Activated T-helper 1 cell treated with anti-CD3 and anti-CD28 coated beads, Interleukin-12 subunit alpha, Interleukin-12 subunit beta, Interleukin-2, Interleukin-4 antibody, amounts not matched to agents 30 ng/mL and 10 ng/mL and 1 ng/mL, durations not matched to agents 14 hours and 24 hours and 36 hours (primary cell): Measurements from ENCODE around the gene ANKS1B. TPM values are rescaled to one million over a fixed set of nuclear protein-coding genes. Genes with fewer than 3 reads are reported as not detected.

Experiments used
- DNase-seq: peaks from one replicate; pipeline ENCODE4 v3.0.0; 2021; ENCODE audit warnings: low spot score
- H3K27ac Mint-ChIP-seq: one replicate; pipeline ENCODE4 v1.8.0; 2021; ENCODE audit warnings: mild to moderate bottlenecking, mixed read lengths
- H3K27me3 Mint-ChIP-seq: one replicate; pipeline ENCODE4 v1.8.0; 2022; ENCODE audit warnings: mild to moderate bottlenecking, moderate library complexity, mixed read lengths; ENCODE audit not compliant: insufficient read depth
- H3K36me3 Mint-ChIP-seq: one replicate; pipeline ENCODE4 v1.8.0; 2021; ENCODE audit warnings: low read depth, mixed read lengths
- H3K4me1 Mint-ChIP-seq: one replicate; pipeline ENCODE4 v1.8.0; 2021; ENCODE audit warnings: low read depth, mixed read lengths
- H3K4me3 Mint-ChIP-seq: one replicate; pipeline ENCODE4 v1.8.0; 2021; ENCODE audit warnings: mild to moderate bottlenecking, moderate library complexity, mixed read lengths
- H3K9me3 Mint-ChIP-seq: one replicate; pipeline ENCODE4 v1.8.0; 2021; ENCODE audit warnings: mixed read lengths
- intact Hi-C: fragments of 100-400 bp; cut with micrococcal nuclease; formaldehyde crosslinking; loops from one replicate; pipeline ENCODE4 v1.15.1; 2024
- total RNA-seq: library from RNA; stranded (reverse); gene quantifications from 2 replicates; pipeline ENCODE4 v1.2.3, GENCODE V29; 2022

The ANKS1B gene
- total RNA-seq, 1 donor from 2014 or later = 2.8 TPM

DNA sequence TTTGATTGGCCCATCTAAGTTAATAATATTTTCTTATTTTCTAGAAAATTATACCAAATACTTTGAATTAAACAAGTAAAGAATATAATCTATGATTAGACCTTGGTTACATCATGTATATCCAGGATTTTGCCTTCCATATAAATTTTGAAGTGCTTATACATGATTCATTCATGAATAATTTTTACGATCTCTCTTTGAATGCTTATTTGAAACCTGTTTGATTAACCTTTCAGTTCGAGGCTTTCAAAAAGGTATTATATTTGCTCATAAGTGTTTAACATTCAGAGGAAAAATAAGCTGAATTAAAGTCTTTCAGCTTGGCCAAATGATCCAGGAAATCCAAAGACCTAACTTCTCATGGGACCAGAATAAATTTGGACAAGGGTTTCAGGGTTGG lies 832.4 kb downstream of the ANKS1B start:
- no peak overlapping the region for H3K27ac Mint-ChIP-seq
- no peaks in the 10 kb centered on the region for H3K9me3 Mint-ChIP-seq
- intact Hi-C loops = no loop called here
- H3K36me3 Mint-ChIP-seq = no peaks in the 10 kb centered on the region
- no peak overlapping the region for H3K4me3 Mint-ChIP-seq
- no peaks in the 10 kb centered on the region for H3K4me1 Mint-ChIP-seq
- H3K27me3 Mint-ChIP-seq = no peaks in the 10 kb centered on the region
- DNase-seq = no peak

DNA sequence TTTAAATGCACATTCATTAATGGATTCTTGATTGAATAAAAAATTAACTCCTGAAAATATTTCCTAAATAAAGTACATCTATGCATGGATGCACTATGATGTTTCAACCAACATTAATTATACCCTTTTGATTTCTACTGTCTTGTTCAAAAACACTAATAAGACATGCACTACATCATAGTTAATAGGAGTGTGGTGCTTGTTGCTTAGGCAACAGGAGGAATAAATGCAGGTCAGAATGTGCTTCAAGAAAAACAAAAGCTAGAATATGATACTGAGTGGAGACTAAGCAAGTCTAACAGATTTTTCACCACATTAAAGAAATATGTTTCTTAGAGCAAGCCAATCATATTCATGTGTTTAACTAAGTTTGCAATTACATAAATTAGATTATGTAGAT lies 833.0 kb downstream of the ANKS1B start:
- no peaks in the 10 kb centered on the region for H3K27me3 Mint-ChIP-seq
- H3K27ac Mint-ChIP-seq = no peak overlapping the region
- no peak for DNase-seq
- H3K9me3 Mint-ChIP-seq = no peaks in the 10 kb centered on the region
- no peaks in the 10 kb centered on the region for H3K4me1 Mint-ChIP-seq
- no peak overlapping the region for H3K4me3 Mint-ChIP-seq
- no peaks in the 10 kb centered on the region for H3K36me3 Mint-ChIP-seq
- intact Hi-C loops = no loop called here

DNA sequence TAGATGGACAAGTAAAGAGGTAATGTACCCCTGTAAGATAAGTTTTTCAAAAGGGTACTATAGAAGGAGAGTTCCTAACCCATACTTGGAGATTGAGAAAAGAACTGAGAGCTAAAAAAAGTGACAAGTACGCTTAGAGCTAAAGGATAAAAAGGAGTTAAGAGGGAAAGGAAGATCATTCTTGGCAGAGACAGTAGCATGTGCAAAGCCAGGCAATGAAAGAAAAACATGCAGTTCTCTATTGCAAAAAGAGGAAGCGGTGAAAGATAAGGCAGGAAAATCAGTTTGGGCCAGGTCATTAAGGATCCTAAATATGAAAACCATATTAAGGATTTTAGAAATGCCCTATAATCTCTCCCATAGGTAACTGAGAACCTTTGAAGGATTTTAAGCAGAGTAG lies 837.6 kb downstream of the ANKS1B start:
- Mint-ChIP-seq H3K4me3 (no peak overlapping the region), H3K27me3 (no peaks in the 10 kb centered on the region), H3K4me1 (no peaks in the 10 kb centered on the region), H3K27ac (no peak overlapping the region), H3K36me3 (no peaks in the 10 kb centered on the region), H3K9me3 (peaks cover 12% of the 10 kb centered on the region)
- intact Hi-C loops = no loop called here
- DNase-seq = no peak

DNA sequence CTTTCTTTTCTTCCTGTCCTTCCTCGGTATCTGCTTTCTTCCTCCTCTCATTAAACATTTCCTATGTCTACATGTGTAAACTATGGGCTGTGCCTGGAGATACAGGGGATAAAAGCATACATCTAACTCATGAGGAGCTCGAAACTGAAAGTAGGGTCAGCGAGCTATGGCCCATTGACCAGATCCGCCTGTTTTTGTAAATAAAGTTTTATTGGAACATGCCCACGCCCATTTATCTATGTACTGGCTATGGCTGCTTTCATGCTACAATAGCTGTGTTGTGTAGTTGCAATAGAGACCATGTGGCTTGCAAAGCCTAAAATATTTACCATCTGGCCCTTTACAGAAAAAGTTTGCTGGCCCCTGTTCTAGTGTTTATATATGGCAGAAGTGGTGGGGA lies 838.0 kb downstream of the ANKS1B start:
- intact Hi-C loops = no loop called here
- Mint-ChIP-seq H3K4me3 (no peak overlapping the region), H3K27ac (no peak overlapping the region), H3K36me3 (no peaks in the 10 kb centered on the region), H3K4me1 (no peaks in the 10 kb centered on the region), H3K27me3 (no peaks in the 10 kb centered on the region), H3K9me3 (peaks cover 16% of the 10 kb centered on the region)
- no peak for DNase-seq

DNA sequence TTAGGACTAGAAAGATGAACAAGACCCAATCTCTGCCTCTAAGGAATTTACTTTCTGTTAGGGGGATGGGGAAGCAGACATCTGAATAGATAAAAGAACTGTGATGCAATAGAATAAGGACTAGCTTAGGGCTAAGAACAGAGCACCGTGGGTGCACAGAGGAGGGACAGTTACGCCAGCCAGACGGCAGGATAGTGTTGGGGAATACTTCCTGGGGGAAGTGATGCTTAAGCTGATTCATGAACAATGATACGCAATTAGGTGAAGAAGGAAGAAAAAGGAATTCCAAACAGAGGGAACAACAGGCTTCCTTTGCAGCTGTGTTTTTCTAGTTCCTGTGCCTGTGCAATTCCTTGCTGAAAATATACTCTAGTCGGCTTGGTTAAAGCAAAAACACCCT lies 838.6 kb downstream of the ANKS1B start:
- Mint-ChIP-seq H3K36me3 (no peaks in the 10 kb centered on the region), H3K27me3 (no peaks in the 10 kb centered on the region), H3K27ac (no peak overlapping the region), H3K9me3 (peaks cover 17% of the 10 kb centered on the region), H3K4me3 (no peak overlapping the region), H3K4me1 (no peaks in the 10 kb centered on the region)
- no peak for DNase-seq
- intact Hi-C loops = no loop called here

DNA sequence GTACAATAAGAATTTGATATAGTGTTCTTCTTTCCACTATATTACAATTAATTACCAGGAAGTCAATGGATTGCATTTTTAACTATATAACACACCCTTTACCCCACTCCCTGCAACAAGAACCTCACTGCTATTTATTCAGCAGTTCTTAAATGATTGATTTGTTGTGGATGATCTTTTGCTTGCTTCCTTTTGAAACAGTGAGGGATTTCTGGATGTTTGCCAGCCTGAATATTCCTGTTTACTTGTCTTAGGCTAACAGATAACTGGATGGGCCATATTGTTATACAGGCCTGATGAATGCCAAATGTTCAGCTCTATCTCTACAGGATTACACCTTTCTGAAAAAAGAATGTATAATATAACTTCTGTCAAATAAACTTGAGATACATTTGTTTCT lies 842.1 kb downstream of the ANKS1B start:
- peaks cover 17% of the 10 kb centered on the region for H3K9me3 Mint-ChIP-seq
- no peaks in the 10 kb centered on the region for H3K27me3 Mint-ChIP-seq
- H3K4me1 Mint-ChIP-seq = no peaks in the 10 kb centered on the region
- no peaks in the 10 kb centered on the region for H3K36me3 Mint-ChIP-seq
- no peak overlapping the region for H3K4me3 Mint-ChIP-seq
- no peak for DNase-seq
- intact Hi-C loops = no loop called here
- no peak overlapping the region for H3K27ac Mint-ChIP-seq

DNA sequence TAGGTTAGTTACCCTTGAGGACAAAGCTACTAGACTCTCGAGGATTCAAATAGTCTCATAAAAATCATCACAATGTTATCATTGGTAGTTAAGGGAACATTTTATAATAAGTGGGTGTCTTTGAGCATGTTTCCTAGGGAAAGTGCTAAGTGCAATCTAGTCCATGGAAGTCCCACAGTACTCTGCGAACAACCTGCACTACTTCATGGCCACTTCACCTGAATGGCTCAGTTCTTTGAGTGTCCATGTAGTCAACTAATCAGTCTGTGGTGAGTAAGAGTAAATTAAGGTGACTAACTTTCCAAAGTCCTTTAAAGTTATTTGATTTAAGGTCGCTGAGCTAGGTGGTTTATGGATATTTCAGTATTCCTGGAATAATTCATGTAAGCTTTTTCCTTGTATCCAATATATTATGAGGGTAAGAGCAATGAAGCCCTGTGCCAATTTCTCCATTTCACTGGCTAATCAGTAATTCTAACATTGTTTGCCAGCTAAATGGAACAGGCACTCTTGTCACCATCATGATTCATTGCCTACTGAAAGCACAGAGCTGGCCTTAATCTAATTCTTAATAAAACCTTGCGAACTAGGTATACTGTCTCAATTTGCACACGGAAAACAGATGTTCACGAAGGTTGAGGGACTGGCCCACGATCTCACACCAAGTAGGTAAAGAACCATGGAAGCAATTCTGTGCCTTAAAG lies 844.6 kb downstream of the ANKS1B start:
- H3K27me3 Mint-ChIP-seq = no peaks in the 10 kb centered on the region
- H3K9me3 Mint-ChIP-seq = peaks cover 17% of the 10 kb centered on the region
- no peaks in the 10 kb centered on the region for H3K36me3 Mint-ChIP-seq
- intact Hi-C loops = no loop called here
- H3K4me1 Mint-ChIP-seq = no peaks in the 10 kb centered on the region
- DNase-seq = no peak
- no peak overlapping the region for H3K27ac Mint-ChIP-seq
- H3K4me3 Mint-ChIP-seq = no peak overlapping the region

DNA sequence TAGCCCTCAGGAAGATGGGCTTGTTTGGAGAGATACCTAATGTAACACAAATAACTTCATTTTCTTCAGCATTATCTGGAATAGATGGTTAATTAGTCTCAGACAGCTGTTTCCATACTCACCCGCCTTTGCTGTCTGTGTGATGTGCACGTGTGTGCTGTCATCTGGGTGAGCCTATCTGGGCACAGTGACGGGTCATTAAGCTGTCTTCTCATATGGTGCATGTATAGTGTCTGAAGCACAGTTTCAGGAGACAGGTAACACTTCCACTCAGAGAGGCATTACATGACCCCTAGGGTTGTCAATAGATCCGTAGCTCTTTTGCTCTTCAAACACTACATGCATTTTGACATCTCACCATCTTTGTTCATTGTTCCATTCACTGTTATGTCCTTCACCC lies 846.3 kb downstream of the ANKS1B start:
- intact Hi-C loops = no loop called here
- H3K4me1 Mint-ChIP-seq = no peaks in the 10 kb centered on the region

DNA sequence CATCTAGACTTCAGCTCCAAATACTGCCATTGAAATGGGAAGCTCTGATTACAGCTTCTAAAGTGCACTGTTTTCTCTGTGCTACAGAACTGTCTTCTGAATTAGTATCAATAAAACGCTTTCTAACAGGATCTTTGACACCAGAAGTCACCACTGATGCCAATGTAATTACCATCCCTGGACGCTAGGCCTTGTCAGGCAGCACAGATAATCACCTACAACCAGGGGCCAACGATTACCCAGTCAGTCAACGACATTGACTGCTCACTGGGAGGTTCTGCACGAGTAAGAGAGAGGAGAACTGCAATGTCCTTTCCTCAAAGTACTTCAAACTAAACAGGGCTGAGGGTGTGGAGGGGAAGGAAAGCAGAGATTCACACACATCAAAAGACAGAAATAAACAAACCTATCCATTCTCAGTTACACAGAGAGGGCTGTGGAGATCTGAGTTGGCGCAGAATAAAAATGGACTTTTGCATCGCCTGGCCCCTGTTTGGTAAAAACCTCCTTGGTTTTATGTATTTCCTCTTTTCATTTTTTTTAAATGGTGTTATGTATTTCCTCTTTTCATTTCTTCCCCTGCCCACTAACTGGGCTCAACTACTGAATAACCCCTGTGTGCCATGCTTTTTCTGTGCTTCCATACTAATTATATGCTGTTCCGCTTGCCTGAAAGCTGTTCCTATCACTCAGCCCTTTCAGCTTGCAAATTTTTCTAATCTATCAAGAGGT lies 847.4 kb downstream of the ANKS1B start:
- peaks cover 6% of the 10 kb centered on the region for H3K9me3 Mint-ChIP-seq
- H3K36me3 Mint-ChIP-seq = no peaks in the 10 kb centered on the region
- H3K4me3 Mint-ChIP-seq = no peak overlapping the region
- no peak overlapping the region for H3K27ac Mint-ChIP-seq
- no peaks in the 10 kb centered on the region for H3K27me3 Mint-ChIP-seq
- intact Hi-C loops = no loop called here
- DNase-seq = no peak
- H3K4me1 Mint-ChIP-seq = no peaks in the 10 kb centered on the region

More for the DNA sequence above, 846.3 kb downstream of the ANKS1B start:
- Mint-ChIP-seq H3K4me3 (no peak overlapping the region), H3K9me3 (peaks cover 12% of the 10 kb centered on the region), H3K27ac (no peak overlapping the region), H3K36me3 (no peaks in the 10 kb centered on the region), H3K27me3 (no peaks in the 10 kb centered on the region)
- DNase-seq = no peak

DNA sequence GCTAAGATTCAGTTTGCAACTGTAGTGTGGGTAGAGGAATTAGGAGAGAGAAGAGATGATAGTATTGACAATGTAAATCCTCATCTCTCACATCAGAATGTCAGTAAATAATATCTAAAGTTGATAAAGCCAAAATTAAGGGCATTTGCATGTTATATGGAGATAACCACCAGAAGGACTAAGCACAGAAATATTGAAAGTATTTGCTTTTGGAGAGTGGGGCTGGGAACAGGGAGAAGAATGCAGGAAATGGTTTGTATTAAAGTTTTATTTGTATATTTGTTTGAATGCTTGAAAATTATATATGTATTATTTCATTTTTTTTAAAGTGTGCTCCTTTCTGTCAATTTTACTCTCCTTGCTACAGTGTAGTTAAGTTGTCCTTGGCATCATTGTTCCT lies 848.2 kb downstream of the ANKS1B start:
- Mint-ChIP-seq H3K4me1 (no peaks in the 10 kb centered on the region), H3K36me3 (no peaks in the 10 kb centered on the region), H3K27ac (no peak overlapping the region), H3K27me3 (no peaks in the 10 kb centered on the region), H3K9me3 (no peaks in the 10 kb centered on the region), H3K4me3 (no peak overlapping the region)
- intact Hi-C loops = no loop called here
- no peak for DNase-seq

DNA sequence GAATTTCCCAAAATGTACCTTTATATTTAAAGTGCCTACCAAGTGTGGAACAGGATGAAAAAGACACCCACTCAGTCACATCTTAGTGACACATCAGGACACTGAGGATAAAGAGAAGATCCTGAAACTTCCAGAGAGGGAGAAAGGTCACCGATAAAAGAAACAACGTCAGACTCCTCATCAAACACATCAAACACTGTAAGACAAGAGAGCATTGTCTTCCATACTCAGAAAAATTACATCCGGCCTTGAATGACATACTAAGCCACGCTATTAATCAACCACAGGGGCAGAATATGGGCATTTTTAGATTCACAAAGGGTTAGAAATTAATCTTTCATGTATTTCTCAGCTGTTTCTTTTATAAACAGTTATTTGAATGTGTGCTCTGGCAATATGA lies 849.4 kb downstream of the ANKS1B start:
- Mint-ChIP-seq H3K27ac (no peak overlapping the region), H3K27me3 (no peaks in the 10 kb centered on the region), H3K9me3 (no peaks in the 10 kb centered on the region), H3K36me3 (no peaks in the 10 kb centered on the region), H3K4me1 (no peaks in the 10 kb centered on the region), H3K4me3 (no peak overlapping the region)
- no peak for DNase-seq
- intact Hi-C loops = no loop called here

DNA sequence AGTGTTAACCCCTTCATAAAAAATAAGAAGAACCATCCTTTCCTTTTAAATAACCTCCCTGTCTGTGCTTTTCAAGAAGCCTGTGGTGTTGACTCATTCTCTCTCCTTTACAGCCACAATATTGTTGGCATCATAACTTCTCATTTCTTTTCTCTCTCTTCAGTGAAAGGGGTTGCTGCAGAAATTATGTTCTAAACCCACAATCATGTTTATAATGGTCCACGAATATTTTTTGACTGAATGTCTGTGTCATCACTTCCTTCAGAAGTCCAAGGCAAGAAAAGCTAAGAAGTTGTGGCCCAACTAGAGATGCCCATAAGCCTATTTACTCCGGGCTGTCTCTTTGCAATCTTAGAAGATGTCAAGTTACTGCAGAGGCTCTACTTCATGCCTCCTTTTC lies 851.3 kb downstream of the ANKS1B start:
- Mint-ChIP-seq H3K27ac (no peak overlapping the region), H3K36me3 (no peaks in the 10 kb centered on the region), H3K27me3 (no peaks in the 10 kb centered on the region), H3K4me1 (no peaks in the 10 kb centered on the region), H3K9me3 (no peaks in the 10 kb centered on the region), H3K4me3 (no peak overlapping the region)
- intact Hi-C loops = no loop called here
- DNase-seq = no peak

DNA sequence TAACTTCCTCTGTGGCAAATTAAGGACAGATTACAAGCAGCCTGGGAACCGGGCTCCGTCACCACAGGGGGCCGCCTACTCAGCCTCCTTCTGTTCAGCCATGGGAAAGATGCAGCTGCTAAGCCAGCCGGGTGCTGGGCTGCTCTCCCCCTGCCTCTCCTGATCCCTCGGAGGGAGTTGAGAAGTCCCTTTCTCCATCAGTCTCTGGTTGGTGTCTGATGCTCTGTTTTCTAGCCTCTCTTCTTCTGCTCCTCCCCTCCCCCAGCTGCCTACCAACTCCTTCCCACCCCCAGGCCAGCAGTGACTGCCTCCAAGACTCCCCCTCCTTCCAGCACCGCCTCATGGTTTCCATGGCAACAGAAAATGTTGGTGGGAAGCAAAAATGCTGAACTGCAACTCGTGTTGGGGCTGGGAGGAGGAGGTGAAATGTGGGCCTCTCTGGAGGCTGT lies 853.0 kb downstream of the ANKS1B start:
- Mint-ChIP-seq H3K4me1 (no peaks in the 10 kb centered on the region), H3K27ac (no peak overlapping the region), H3K9me3 (no peaks in the 10 kb centered on the region), H3K27me3 (no peaks in the 10 kb centered on the region), H3K4me3 (no peak overlapping the region), H3K36me3 (no peaks in the 10 kb centered on the region)
- intact Hi-C loops = no loop called here
- DNase-seq = no peak
